CD4-positive, alpha-beta T cell treated with Interleukin-6 for 4 hours (primary cell): Measurements from ENCODE around the gene MLST8.

ENCODE experiments used
- DNase-seq: peaks from one replicate; pipeline ENCODE4 v3.0.0-alpha.2; 2020; ENCODE audit warnings: mixed read lengths

Gene MLST8

GRCh38 chr16:2173916-2174315, 31.3 kb upstream of the MLST8 start:
- DNase-seq = no peak

DNA sequence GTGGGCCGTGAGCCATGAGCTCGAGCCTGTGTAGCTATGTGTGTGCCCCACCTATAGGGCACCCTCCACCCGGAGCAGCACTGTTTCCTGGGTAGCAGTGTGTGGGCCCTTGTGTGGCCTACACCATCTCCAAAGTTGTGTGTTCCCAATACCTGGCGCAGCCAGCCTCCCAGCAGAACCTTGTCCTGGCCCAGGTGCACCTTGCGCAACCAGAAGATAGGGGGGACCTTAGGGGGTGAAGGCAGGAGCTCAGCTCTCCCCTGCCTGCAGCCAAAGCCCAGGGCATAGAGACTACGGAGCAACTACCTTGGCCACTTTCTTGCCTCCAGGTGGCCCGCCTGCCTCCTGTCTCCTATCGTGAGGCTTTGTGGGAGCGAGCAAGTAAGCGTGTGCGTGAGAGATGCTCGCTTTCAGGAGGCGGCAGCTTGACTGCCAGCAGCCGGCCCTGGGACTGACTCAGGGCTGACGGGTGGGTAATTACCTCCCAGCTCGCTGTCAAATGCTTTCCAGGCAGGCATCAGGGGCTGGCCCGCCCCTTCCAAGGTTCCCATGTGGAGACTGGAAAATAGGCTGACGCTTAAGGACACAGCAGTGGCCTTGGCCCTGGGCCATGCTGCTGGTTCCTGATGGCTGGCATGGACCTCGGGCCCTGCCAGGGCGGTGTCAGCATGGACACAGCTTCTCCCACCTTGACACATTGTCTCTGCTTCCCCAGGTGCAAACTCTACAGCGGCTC, 30.7 kb upstream of the MLST8 start:
- no peak for DNase-seq

- DNase-seq = no peak
These were observed 29.8 kb upstream of the MLST8 start for GRCh38 chr16:2175454-2175853.

DNA sequence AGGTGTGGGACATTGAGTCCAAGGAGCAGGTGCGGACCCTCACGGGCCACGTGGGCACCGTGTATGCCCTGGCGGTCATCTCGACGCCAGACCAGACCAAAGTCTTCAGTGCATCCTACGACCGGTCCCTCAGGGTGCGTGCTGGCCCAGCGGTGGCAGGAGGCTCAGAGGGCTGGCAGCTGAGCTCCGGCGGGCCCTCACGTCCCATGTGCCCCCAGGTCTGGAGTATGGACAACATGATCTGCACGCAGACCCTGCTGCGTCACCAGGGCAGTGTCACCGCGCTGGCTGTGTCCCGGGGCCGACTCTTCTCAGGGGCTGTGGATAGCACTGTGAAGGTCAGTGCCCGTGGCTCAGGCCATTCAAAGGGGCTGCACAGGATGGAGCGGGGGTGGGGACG, 29.2 kb upstream of the MLST8 start:
- no peak for DNase-seq

- no peak for DNase-seq
These were observed 28.2 kb upstream of the MLST8 start for GRCh38 chr16:2177101-2177500.

DNA sequence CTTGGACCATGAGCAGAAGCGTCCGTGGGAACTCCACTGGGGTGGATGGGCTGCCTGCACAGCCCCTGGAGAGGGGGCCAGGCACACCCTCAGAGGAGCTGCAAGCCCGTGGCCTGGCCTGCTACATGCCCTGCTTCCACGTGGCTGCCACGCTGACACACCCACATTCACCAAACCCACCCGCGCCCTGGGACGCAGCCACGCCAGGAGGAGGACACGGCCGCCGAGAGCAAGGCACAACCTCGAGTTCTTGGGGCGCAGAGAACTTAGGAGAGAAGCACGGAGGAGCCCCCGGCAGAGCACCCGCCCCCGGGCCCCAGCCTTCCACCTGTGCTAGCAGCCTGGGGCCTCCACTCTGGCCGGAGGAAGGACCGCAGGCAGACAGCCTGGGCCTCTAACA, 27.7 kb upstream of the MLST8 start:
- no peak for DNase-seq

- DNase-seq = peak; percentile 26
These were observed 26.7 kb upstream of the MLST8 start for GRCh38 chr16:2178321-2179106.

DNA sequence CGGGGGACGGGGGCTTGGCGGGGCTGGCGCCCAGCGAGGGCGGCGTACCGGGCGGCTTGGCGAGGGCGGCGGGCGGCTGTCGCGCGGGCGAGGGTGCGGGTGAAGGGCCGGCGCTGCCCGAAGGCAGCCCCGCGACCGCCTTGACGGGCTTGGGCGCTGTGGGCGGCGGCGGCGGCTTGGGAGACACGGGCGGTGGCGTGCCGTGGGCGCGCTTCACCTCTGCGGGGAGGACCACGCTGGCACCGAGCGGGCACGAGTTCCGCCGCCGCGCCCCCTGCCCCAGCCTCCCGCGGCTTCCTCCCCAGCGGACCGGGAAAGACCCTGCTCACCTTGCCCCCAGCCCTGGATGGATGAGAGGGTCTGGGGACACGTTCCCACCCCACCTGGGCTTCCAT, 26.1 kb upstream of the MLST8 start:
- no peak for DNase-seq

DNA sequence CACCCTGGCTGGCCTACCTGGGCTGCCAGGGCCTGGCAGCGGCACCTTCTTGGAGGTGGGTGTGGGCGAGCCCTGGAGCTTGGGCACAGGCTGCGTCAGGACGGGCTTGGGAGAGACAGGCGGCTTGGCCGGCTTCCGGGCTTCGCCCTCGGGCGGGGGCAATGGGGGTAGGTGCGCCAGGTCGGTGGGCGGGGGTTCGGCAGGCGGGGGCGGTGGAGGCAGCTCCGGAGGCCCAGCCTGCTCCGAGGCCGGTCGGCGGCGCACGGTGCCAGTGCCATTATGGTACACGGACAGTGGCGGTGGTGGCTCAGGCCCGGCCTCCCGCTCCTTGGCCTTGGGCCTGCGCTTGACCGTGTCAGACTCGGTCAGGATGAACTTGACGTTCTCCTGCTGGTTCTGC, 25.7 kb upstream of the MLST8 start:
- DNase-seq = no peak

- DNase-seq = no peak
These were observed 24.8 kb upstream of the MLST8 start for GRCh38 chr16:2180461-2180860.

DNA sequence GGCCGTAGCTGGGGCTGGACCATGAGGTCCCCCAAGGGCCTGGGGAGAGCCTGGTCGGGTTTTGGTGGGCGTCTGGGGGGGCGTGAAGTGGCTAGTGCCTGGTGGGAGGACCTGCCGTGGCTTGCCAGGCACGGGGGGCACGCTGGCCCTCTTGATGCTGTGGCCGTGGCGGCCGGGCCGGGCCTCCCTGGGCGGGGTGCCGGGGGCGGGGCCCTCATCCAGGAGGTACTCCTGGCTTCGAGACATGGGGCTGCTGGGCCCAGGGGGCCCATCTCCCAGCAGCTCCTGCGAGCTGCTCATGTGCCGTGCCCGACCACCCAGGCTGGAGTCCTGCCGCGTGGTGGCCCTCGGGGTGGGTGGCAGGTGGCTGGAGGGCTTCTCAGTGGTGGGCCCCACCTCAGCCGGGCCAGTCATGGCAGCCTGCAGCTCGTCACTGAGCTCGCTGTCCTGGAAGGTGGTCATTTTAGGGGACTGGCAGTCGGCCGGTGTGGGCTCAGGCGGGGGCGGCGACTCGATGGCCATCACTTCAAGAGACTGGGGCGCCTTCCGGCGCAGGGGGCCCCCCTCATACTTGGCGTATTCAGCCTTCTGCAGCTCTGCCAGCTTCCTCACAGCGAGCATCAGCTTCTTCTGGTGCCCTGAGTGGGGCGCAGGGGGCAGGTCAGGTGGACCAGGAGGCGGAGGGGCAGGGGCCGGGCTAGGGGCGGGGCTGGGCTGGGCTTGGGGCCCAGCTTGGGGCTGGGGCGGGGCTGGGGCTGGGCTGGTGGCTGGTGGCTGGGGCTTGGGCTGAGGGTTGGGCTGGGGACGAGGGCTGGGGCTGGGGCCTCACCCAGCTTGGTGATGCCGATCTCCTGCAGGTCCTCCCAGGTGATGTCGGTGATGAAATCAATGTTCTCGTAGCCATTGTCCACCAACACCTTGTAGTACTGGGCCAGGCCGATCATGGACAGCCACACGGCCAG, 24.0 kb upstream of the MLST8 start:
- no peak for DNase-seq

DNA sequence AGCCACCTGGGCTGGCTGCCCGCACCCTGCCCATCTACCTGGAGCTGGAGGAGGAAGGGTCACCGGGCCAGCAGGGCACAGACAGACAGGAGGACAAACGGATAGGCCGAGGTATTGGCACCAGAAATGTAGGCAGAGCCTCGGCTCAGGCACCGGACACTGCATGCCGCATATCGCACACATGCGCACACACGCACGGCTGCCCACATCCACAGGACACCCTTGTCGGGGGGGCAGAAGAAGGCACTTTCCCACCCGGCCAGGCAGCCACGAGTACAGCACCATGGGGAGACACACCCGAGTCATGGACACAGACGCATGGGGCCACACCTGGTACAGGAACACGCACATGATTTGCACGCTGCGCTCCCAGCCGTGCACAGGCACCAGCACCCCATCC, 23.3 kb upstream of the MLST8 start:
- DNase-seq = no peak

GRCh38 chr16:2183671-2184070, 21.6 kb upstream of the MLST8 start:
- no peak for DNase-seq

- DNase-seq = no peak
These were observed 20.9 kb upstream of the MLST8 start for GRCh38 chr16:2184346-2184745.

DNA sequence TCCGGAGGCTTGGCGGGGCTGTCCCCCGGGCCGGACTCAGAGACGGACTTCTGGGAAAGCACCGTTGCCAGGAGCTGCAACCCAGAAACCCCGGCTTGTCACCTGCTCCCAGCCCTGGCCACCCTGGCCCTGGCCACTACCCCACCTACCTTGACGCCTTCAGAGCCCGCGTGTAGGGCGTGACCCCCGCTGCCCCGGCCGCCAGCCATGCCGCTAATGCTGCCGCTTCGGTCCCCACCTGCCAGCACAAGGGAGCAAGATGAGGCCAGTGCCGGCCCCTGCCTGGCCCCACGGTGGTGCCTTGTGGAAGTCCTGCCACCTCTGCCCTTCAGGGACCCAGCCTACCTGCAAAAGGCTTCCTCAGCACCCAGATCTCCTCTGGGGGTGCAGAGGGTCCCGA, 20.3 kb upstream of the MLST8 start:
- no peak for DNase-seq

DNA sequence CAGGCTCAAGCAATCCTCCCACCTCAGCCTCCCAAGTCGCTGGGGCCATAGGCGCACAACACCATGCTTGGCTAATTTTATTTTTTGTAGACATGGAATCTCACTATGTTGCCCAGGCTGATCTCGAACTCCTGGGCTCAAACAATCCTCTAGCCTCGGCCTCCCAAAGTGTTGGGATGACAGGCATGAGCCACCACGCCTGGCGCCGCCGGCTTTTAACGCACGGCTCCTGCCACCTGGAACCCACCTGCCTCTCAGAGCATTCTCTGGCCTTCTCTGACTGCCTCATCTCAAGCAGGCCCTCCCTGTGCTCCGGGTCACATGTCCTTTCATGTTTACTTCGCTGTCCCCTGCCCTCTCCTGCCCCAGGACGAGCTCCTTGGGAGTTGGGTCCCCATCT, 19.2 kb upstream of the MLST8 start:
- no peak for DNase-seq

DNA sequence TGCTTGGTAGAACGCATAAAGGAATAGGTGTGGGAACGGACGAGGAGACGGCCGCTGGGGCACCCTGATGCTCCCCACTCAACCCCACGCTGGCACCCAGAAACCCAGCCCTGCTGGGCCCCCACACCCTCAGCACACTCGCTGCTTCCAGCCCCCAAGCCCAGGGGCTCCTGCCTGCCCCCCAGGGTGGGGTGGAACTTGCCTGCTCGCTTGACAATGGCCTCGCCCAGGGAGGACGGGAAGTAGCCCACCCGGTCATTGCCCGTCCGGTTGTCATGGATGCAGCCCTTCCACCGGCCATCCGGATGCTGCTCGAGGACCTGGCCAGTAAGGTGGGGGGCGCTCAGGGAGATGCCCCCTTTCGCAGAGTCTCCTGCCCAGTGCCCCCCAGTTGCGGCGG, 18.7 kb upstream of the MLST8 start:
- no peak for DNase-seq

- DNase-seq = no peak
These were observed 18.0 kb upstream of the MLST8 start for GRCh38 chr16:2187212-2187611.

DNA sequence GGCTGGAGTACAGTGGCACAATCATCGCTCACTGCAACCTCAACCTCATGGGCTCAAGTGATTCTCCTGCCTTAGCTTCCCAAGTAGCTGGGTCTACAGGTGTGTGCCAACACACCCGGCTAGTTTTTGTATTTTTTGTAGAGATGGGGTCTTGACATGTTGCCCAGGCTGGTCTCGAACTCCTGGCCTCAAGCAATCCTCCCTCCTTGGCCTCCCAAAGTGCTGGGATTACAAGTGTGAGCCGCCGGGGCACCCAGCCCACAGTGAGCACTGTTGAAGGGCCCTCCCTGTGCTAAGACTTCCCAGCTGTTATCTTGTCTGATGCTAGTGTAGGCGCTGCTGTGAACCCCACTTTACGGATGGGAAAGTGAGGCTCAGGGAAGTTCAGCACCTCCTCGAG, 16.9 kb upstream of the MLST8 start:
- no peak for DNase-seq

GRCh38 chr16:2189252-2189893, 15.9 kb upstream of the MLST8 start:
- no peak for DNase-seq

GRCh38 chr16:2190002-2190658, 15.1 kb upstream of the MLST8 start:
- no peak for DNase-seq
